NCI-H1092 (cell line): ENCODE measurements around the gene MXD3.

Source experiments
- DNase-seq: peaks from one replicate; lab custom pipeline; 2025; lab: John Stamatoyannopoulos, UW

MXD3 gene

DNA sequence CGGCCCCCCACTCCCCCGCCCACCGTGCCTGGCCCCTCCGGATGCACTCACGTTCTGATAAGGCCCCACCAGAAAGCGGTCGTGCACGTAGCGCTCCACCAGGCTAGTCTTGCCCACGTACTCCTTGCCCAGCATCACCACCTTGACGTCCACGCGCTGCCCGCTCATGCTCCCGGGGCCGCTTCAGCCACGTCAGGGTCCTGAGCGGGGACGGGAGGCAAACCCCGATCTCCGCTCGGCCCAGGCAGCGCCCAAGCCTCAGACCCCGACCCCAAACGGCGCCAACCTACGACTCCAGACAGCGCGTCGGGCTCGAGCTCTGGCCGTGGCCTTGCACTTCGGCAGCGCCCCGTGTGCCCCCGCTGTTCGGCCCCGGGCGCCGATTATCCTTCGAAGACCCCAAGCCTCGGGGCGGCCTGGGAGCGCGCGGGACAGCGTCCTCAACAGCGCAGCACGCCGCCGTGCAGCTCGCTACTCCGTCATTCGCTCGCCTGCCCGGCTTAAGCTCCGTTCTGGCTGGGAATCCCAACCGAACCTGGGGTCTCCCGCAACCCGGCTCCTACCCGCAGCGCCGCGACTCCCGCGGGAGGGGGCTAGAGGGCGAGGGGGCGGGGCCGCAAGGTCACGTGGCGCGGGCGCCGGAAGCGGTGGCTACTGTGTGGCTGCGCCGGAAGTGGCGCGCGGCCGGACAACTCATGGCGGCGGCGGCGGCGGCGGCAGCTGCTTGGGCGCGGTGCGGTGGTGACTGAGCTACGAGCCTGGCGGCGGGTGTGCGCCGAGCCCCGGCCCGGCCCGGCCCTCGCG is 8.4 kb downstream of the MXD3 start, which contains the start of the genes PRELID1 and RAB24:
TSS of gene PRELID1 (plus strand) at position 679 of the 804 bp plus-strand sequence. CDS start 187 bp downstream, outside the sequence.
TSS of gene RAB24 (minus strand) at position 599 of the 804 bp plus-strand sequence. CDS start at position 168, 431 bp downstream.
- peak; percentile 57 for DNase-seq

DNA sequence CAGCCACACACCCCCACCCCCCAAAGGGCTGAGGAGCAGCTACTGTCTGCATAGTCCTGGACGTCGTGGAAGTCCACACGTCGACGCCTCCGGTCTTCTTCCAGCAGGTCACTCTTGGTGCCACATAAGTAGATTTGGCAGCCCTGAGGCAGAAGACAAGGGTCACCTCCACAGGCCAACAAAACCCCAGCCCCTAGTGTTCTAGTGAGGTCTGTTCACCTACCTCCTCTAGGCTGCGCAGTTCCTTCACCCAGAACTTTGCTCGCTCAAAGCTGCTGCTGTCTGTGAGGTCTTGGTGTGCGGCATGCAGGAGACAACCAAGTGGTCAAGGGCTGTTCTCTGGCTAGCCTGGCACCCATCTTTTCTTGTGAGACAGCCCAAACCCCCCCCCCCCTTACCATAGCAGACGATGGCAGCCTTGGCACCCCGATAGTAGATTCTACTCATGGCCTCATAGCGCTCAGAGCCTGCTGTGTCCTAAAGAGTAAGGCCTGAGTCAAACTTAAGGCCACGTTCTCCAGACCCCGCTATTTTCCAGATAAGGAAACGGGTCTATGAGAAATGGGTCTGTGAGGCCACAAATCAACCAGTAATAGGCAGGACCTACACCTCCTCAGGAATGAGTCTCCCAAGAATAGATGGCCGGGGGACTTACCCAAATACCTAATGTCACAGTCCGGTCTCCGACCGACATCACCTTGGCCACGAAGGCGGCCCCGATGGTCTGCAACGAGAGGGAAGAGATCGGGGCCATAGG is 9.2 kb downstream of the MXD3 start:
- DNase-seq = no peak

DNA sequence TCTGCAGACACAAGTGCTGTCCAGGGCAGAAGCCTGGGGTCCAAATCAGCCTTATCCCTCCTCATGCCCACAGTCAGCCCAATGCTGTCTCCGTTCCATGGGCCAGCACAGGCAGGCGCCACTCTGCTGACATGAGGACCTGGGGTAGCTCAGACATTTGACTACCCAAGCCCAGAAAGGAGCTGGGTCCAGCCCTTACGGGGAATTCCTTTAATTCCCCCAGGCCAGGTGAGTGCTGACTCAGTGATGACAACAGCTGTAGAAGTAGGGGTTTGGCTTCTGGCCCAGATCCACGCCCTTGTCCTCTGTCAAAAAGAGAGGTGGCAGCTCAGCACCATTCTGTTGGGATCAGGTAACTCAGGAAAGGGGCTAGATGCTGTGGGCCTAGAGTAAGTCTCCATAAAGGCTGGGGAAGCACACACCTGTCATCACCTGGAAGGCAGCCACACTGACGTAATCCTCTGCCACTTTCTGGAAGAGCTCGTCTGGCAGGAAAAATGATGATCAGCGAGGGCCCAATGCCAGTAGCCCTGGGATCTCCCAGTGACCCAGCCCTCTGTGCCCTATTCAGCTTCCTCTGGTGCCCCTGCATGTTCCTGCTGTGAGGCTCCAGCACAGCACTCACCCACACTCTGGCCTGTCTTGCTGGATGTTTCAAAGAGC is 10.1 kb downstream of the MXD3 start:
- DNase-seq = peak; percentile 16

DNA sequence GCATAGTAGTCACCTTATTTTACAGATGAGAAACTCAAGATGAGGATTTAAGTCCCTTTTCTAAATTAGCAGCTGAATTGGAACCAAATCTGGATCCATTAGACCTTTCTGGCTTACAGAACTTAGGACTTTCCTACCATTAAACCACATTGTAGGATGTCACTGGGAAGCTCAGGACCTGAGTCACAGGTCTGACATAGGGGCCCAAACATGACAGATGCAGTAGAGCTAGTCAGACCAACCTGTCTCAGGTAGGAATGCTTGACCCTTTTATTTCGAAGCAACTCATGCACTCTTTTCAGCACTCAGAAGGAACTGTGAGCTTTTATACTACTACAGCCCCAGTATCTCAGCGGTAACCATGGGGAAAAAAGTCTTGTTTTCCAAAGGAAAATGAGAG is 10.7 kb downstream of the MXD3 start:
- DNase-seq = no peak

DNA sequence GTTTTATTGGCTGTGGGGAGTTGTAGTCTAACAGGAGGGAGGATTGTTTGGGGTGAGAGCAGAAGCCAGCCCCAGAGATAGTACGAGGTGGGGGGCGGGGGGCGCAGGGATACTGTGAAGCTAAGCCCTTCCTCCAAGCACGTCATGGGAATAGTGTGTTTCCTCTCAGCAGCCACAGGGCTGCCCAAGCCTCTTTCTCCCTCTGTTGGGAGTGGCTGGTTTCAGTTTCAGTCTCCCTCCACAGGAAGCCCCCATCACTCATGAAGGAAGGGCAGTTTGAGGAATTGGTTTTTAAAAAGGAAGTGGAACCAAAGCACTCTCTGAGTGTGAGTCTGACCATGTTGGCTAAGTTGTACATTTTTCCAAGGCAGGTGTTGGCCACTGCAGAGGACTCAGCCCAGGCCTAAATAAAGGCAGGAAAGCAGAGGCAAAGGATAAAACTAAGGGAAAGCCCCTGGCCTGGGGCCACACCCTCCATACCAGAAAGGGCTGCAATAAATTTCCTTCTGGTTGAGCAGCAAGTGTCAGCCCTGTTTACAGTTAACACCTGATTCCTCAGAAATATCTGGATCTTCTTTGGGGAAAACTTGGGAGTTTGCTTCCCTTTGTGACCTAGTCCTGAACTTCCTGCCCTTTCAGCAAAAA is 11.3 kb downstream of the MXD3 start:
- no peak for DNase-seq

DNA sequence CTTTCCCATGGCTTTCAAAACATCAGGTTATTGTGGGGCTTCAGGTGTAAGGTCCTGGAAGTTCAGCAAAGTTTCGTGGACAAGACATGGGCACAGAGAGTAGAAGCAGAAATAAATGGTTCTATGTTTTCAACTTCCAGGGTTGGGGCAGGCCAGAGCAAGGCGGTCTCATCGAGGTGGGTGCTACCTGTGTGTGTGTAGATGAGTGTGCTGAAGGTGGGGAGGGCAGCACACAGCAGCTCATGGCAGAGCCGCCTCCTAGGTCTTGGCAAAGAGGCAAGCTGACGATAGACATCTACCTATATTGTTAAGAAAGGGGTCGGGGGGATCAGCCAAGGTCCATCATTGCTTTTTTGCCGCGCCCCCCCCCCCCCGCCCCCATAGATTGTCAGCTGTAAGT is 12.0 kb downstream of the MXD3 start:
- no peak for DNase-seq

DNA sequence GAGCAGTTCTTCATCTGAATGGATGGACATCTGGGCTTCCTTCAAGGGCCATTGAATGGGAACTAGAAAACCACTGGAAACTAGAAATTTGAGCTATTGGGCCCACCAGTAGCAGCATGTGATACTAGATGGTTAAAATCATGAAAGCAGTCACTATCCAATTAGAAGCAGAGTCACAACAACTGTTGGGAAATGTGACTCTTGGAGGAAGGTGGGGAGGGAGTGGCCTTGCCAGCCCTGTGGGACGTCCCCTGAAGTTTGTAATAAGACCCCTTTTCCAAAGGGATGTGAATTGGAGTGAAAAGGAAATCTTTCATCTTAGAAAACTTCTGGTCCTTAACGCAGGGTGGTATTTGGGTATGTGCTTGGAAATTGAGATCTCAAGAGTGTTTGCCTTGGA is 13.8 kb downstream of the MXD3 start:
- DNase-seq = no peak

DNA sequence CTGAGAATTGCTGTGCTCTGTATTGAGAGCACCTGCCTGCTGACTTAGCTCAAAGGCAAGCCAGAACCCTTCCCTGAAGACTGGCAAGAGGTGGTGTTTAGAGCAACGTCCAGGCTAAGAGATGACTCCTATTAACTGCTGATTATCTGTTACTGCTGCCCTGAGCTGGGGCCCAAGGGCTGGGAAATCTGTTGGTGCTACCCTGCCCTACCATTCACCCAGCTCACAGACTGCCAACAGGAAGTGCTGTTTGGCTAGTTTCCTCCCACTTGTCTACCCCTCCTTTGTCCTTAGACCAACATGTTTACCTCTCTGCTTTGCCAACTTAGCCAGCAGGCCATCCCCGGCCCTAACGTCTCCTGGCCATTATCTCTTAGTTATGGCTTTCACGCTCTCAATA is 15.1 kb downstream of the MXD3 start:
- DNase-seq = no peak

DNA sequence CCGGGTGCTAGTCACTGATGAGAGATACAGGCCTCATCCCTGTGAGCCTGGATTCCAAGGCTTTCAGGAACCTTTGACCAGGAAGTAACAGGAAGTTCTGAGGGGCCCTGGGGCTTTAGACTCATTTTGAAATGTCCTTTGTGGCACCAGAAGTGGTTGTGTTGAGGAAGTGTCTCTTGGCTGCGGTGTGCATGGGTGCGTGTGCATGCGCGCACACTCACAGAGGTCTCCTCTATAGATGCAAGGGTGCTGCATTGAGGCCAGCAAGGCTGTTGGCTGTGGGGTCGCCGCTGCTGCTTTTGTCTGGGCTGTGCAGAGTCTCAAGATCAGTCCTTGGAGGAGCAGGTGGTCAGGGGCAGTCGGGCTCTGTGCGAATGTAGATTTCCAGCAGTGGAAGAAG is 15.8 kb downstream of the MXD3 start:
- DNase-seq = no peak

DNA sequence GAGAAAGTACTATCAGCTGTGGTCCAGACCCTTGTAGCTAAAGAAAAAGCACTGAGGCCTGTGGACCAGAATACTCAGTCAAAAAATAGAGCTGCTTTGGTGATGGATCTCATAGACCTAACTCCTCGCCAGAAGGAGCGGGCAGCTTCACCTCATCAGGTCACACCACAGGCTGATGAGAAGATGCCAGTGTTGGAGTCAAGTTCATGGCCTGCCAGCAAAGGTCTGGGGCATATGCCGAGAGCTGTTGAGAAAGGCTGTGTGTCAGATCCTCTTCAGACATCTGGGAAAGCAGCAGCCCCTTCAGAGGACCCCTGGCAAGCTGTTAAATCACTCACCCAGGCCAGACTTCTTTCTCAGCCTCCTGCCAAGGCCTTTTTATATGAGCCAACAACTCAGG is 17.1 kb downstream of the MXD3 start:
- no peak for DNase-seq

DNA sequence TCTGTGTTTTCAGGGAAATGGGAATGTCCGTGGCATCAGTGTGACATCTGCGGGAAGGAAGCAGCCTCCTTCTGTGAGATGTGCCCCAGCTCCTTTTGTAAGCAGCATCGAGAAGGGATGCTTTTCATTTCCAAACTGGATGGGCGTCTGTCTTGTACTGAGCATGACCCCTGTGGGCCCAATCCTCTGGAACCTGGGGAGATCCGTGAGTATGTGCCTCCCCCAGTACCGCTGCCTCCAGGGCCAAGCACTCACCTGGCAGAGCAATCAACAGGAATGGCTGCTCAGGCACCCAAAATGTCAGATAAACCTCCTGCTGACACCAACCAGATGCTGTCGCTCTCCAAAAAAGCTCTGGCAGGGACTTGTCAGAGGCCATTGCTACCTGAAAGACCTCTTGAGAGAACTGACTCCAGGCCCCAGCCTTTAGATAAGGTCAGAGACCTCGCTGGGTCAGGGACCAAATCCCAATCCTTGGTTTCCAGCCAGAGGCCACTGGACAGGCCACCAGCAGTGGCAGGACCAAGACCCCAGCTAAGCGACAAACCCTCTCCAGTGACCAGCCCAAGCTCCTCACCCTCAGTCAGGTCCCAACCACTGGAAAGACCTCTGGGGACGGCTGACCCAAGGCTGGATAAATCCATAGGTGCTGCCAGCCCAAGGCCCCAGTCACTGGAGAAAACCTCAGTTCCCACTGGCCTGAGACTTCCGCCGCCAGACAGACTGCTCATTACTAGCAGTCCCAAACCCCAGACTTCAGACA is 17.7 kb downstream of the MXD3 start:
- DNase-seq = no peak

DNA sequence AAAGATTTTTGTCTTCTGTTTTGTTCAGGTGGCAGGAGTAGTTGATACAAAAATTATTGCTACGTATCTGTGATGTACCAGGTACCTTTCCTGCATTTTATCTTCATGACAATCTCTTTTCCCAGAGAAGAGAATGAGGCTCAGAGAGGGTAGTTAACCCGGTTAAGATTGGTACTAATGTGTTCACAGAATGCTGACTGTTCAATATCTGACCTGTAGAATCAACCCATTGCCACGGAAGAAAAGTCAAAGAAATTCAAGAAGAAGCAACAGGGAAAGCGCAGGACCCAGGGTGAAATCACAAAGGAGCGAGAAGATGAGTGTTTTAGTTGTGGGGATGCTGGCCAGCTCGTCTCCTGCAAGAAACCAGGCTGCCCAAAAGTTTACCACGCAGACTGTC is 20.0 kb downstream of the MXD3 start:
- no peak for DNase-seq

DNA sequence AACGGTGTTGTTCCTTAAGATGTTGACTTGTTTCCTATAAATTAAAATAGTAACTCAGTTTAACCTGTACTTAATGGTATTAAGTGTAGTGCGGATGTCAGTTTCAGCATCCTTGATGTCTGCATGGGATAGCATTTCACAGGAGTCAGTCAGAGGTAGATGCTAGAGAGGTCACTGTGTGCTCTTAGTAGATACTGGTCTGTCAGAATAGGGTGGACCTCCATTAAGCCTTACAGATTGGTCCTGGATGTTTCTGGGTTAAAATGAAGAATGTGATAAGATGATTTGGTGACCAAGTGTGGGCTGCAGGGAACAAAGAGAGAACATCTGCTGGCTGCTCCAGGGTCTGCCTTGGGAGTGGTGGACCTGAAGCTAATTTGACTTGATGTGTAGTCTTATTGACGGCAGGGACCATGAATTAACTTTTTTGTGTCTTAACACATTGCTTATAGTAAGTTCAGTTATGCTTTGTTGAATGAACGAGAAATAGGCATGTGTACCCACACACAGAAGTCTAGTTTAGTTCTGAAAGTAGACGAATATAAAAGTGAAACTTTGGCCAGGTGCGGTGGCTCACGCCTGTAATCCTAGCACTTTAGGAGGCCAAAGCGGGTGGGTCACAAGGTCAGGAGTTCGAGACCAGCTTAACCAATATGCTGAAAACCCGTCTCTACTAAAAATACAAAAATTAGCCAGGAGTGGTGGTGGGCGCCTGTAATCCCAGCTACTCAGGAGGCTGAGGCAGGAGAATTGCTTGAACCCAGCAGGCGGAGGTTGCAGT is 20.7 kb downstream of the MXD3 start:
- no peak for DNase-seq

DNA sequence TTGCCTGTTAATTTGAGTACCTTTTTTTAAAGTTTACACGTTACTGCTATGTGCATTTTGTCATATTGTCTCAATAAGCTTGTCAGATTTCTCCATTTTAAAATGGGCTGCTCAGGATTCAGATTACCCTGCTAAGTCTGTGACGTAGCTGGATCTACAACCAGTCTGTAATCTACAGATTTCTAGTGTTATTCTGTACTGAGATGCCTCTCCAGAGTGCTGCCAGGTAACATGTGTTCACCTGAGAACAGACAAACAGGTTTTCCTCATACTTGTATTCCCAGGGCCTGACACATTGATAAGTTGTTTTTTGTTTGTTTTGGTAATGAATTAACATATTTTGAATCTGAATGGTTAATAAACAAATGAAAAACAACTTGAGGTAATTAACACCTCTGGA is 23.5 kb downstream of the MXD3 start:
- DNase-seq = no peak

DNA sequence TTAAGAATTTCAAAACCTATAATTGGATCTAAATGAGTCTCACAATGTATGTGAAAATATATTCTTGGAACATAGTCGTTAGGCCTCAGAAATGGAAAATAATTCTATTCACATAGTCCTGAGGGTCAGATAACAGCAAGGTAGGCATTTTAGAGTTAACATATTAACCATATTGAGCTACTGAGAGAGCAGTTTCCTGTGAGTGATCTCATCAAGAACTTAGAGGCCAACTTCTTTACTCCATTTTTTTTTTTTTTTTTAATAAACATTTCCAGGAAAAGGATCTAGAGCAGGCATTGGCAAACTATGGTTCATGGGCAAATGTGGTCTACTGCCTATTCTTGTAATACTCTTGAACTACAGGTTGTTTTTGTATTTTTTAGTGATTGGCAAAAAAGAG is 34.8 kb downstream of the MXD3 start:
- no peak for DNase-seq

DNA sequence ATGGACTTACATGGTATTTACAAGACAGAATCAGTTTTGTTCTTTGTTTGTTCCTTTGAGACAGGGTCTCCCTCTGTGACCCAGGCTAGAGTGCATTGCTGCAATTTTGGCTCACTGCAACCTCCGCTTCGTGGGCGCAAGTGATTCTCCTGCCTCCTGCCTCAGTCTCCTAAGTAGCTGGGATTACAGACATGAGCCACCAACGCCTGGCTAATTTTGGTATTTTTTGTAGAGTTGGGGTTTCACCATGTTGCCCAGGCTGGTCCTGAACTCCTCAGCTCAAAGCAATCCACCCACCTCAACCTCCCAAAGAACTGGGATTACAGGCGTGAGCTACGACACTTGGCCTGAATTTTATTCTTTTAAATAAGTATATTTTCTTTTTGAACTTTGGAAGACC is 35.8 kb downstream of the MXD3 start:
- no peak for DNase-seq

DNA sequence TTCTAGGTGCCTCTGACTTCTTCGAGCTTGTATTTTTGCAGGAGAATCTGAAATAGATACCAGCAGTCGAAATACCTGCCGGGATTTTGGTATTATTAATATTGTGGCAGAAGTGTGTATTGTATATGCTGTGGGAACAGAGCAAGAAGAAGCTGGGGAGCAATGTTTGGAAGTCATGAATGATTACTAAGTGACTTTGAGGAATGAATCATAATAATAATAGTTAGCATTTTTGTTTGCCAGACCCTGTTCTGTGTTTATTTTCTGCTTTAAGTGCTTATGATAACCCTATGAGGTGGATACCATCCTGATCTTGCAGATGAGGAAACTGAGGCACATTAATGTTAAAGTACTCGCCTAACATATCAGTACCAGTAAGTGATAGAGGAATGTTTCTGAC is 40.6 kb downstream of the MXD3 start:
- no peak for DNase-seq

DNA sequence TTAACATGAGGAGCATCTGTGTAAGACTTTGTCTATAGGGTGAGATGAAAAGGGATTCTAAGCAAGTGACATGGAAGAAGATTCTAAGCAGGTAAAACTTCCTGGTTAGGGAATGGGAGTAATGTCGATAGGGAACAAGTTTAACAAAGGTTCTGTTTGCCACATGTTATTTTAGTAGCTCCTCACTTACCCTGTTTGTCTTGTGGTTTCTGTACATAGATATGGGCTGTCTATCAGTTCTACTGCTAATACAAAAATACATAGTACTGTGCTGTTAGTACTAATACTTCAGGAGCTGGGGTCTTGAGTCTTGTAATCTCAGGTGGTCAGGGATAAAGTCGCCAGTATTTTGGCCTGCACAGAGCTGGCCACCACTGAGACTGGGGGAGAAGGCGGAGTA is 41.0 kb downstream of the MXD3 start:
- no peak for DNase-seq

DNA sequence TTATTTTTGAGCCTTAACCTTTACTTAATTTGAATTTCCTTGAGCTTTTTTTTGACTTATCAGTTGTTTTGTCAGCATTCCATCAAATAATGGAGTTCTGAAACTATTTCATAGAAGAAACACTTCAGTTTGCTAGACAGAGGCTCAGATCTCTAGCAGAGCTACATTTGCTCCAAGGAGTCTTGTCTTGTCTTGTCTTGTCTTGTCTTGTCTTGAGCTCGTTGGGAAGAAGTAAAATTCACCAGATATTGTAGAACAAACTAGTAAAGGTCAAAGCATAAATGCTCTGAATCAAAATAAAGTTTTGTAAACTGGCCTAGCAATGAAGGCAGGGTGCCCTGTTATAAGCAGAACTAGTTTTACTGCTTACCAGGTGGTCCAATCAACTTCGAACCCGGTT is 41.7 kb downstream of the MXD3 start:
- no peak for DNase-seq

DNA sequence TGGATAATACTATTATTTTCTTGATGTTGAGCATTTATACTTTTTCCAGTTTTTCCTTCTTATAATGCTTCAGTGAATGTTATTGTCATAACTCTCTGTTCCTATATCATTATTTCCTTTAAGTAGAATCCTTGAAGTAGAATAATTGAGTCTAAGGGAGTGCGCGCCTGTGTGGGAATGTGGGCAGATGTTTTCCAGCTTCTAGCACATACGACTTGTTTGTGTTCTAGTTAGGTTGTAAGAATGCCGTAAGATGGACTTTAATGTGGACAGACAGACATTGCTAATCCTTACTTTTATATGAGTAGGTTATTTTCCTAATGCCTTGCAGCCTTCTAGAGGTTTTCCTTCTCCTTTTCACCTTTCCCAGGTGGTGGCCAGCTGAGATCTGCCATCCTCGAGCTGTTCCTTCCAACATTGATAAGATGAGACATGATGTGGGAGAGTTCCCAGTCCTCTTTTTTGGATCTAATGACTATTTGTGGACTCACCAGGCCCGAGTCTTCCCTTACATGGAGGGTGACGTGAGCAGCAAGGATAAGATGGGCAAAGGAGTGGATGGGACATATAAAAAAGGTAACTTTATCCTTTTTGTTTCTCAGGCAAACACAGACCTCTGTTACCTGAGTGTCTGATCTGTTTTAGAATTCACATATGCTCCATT is 42.3 kb downstream of the MXD3 start:
- no peak for DNase-seq
